Measurements from ENCODE around the gene FRMPD1. TPM values are rescaled to one million over a fixed set of nuclear protein-coding genes. Genes with fewer than 3 reads are reported as not detected.

FRMPD1 gene
- total and polyA plus RNA-seq, 2 of the 13 experiments (the other 11 are each of a cell fraction or from before 2014, with no cell fraction given) = not detected

GRCh38 chr9:37745970-37746369 lies 95.2 kb downstream of the FRMPD1 start (continued):
- TF ChIP-seq STAT6 (CRISPR knock-in tag; IDR thresholded peaks at IDR 0.05; ENCODE audit: borderline replicate concordance) (no peak), ISX (CRISPR knock-in tag; conservative IDR thresholded peaks at IDR 0.05) (no peak), ZNF263 (CRISPR knock-in tag; IDR thresholded peaks at IDR 0.05) (no peak), ATM (IDR thresholded peaks at IDR 0.05; ENCODE audit: borderline replicate concordance) (no peak), NCOA2 (CRISPR knock-in tag; IDR thresholded peaks at IDR 0.05) (no peak), ZNF431 (CRISPR knock-in tag; IDR thresholded peaks at IDR 0.05; ENCODE audit: borderline replicate concordance, low read depth) (no peak), TMF1 (CRISPR knock-in tag; IDR thresholded peaks at IDR 0.05; ENCODE audit: low read depth) (no peak), TP53 (CRISPR knock-in tag; conservative IDR thresholded peaks at IDR 0.05) (no peak)
- TF ChIP-seq, protein P1, sequence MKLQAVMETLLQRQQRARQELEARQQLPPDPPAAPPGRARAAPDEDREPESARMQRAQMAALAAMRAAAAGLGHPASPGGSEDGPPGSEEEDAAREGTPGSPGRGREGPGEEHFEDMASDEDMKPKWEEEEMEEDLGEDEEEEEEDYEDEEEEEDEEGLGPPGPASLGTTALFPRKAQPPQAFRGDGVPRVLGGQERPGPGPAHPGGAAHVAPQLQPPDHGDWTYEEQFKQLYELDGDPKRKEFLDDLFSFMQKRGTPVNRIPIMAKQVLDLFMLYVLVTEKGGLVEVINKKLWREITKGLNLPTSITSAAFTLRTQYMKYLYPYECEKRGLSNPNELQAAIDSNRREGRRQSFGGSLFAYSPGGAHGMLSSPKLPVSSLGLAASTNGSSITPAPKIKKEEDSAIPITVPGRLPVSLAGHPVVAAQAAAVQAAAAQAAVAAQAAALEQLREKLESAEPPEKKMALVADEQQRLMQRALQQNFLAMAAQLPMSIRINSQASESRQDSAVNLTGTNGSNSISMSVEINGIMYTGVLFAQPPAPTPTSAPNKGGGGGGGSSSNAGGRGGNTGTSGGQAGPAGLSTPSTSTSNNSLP (IDR thresholded peaks at IDR 0.05; ENCODE audit: low read depth, low read length) = no peak

Measured in HepG2 (cell line).